ENCODE measurements around the gene MEOX2. TPM values are rescaled to one million over a fixed set of nuclear protein-coding genes. Genes with fewer than 3 reads are reported as not detected.

Gene MEOX2
- polyA plus RNA-seq, 1 donor from 2014 or later: not detected

- Histone ChIP-seq H4K20me1 (ENCODE audit: insufficient read depth) (no peaks in the 10 kb centered on the region), H3K4me3 (ENCODE audit: low read length) (no peak overlapping the region), H3K4me2 (ENCODE audit: low read length) (no peak overlapping the region), H3K27ac (ENCODE audit: low read length) (no peak overlapping the region), H3F3A (ENCODE audit: insufficient read depth, low read length, poor library complexity, severe bottlenecking) (no peaks in the 10 kb centered on the region), H2AFZ (ENCODE audit: low read depth, low read length) (no peak overlapping the region), H3K9ac (ENCODE audit: low read length) (no peak overlapping the region), H3K9me2 (ENCODE audit: insufficient read depth, low read length) (no peaks in the 10 kb centered on the region), H3K36me3 (ENCODE audit: insufficient read depth, low read length) (no peaks in the 10 kb centered on the region), H3K79me2 (replicated peaks; ENCODE audit: insufficient read depth, low read length) (no peaks in the 10 kb centered on the region), H3K27me3 (ENCODE audit: insufficient read depth, low read depth, low read length) (no peaks in the 10 kb centered on the region), H3K9me3 (ENCODE audit: low read length) (peaks cover 4% of the 10 kb centered on the region)
- TF ChIP-seq CTCF (IDR thresholded peaks at IDR 0.05; ENCODE audit: poor library complexity, severe bottlenecking): no peak
- TF ChIP-seq TAF1 (IDR thresholded peaks at IDR 0.05; ENCODE audit: low read depth): no peak
Observed at GRCh38 chr7:15567652-15568051, 118.8 kb downstream of the MEOX2 start.

GRCh38 chr7:15567036-15567435 lies 119.4 kb downstream of the MEOX2 start:
- H3K79me2 ChIP-seq (replicated peaks; ENCODE audit: insufficient read depth, low read length): no peaks in the 10 kb centered on the region
- H3K4me2 ChIP-seq (ENCODE audit: low read length): no peak overlapping the region
- H3K9ac ChIP-seq (ENCODE audit: low read length): no peak overlapping the region
- peaks cover 4% of the 10 kb centered on the region for H3K9me3 ChIP-seq (ENCODE audit: low read length)
- no peaks in the 10 kb centered on the region for H4K20me1 ChIP-seq (ENCODE audit: insufficient read depth)
- H3K27ac ChIP-seq (ENCODE audit: low read length): no peak overlapping the region
- no peaks in the 10 kb centered on the region for H3K36me3 ChIP-seq (ENCODE audit: insufficient read depth, low read length)
- no peaks in the 10 kb centered on the region for H3K9me2 ChIP-seq (ENCODE audit: insufficient read depth, low read length)
- H3K27me3 ChIP-seq (ENCODE audit: insufficient read depth, low read depth, low read length): no peaks in the 10 kb centered on the region
- no peak overlapping the region for H2AFZ ChIP-seq (ENCODE audit: low read depth, low read length)
- TF ChIP-seq EP300 (conservative IDR thresholded peaks at IDR 0.05; ENCODE audit: poor library complexity, severe bottlenecking): no peak
- no peaks in the 10 kb centered on the region for H3F3A ChIP-seq (ENCODE audit: insufficient read depth, low read length, poor library complexity, severe bottlenecking)
- no peak overlapping the region for H3K4me3 ChIP-seq (ENCODE audit: low read length)

GRCh38 chr7:15566476-15566875 lies 120.0 kb downstream of the MEOX2 start:
- H3K4me2 ChIP-seq (ENCODE audit: low read length): no peak overlapping the region
- TF ChIP-seq EP300 (conservative IDR thresholded peaks at IDR 0.05; ENCODE audit: poor library complexity, severe bottlenecking) (no peak), SMC3 (conservative IDR thresholded peaks at IDR 0.05; ENCODE audit: poor library complexity) (no peak), EZH2 (IDR thresholded peaks at IDR 0.05; ENCODE audit: borderline replicate concordance, insufficient read depth, low read length, poor library complexity, severe bottlenecking) (no peak), REST (IDR thresholded peaks at IDR 0.05; ENCODE audit: borderline replicate concordance) (no peak), POLR2AphosphoS5 (IDR thresholded peaks at IDR 0.05) (no peak), MXI1 (conservative IDR thresholded peaks at IDR 0.05; ENCODE audit: poor library complexity, severe bottlenecking) (no peak), CTCF (IDR thresholded peaks at IDR 0.05; ENCODE audit: poor library complexity, severe bottlenecking) (no peak), TAF1 (IDR thresholded peaks at IDR 0.05; ENCODE audit: low read depth) (no peak), RAD21 (conservative IDR thresholded peaks at IDR 0.05) (no peak)

More at GRCh38 chr7:15566476-15566875, 120.0 kb downstream of the MEOX2 start:
- Histone ChIP-seq H4K20me1 (ENCODE audit: insufficient read depth) (no peaks in the 10 kb centered on the region), H3K4me3 (ENCODE audit: low read length) (no peak overlapping the region), H2AFZ (ENCODE audit: low read depth, low read length) (no peak overlapping the region), H3K36me3 (ENCODE audit: insufficient read depth, low read length) (no peaks in the 10 kb centered on the region), H3K9ac (ENCODE audit: low read length) (no peak overlapping the region), H3K9me3 (ENCODE audit: low read length) (peaks cover 4% of the 10 kb centered on the region), H3K79me2 (replicated peaks; ENCODE audit: insufficient read depth, low read length) (no peaks in the 10 kb centered on the region), H3K27ac (ENCODE audit: low read length) (no peak overlapping the region), H3K27me3 (ENCODE audit: insufficient read depth, low read depth, low read length) (no peaks in the 10 kb centered on the region), H3K9me2 (ENCODE audit: insufficient read depth, low read length) (no peaks in the 10 kb centered on the region), H3F3A (ENCODE audit: insufficient read depth, low read length, poor library complexity, severe bottlenecking) (no peaks in the 10 kb centered on the region)

Data from neural cell (in vitro differentiated cells).